H9 (cell line): ENCODE measurements around the gene TMEM41A. TPM values are rescaled to one million over a fixed set of nuclear protein-coding genes. Genes with fewer than 3 reads are reported as not detected.

Experiments used
- DNase-seq: peaks from one replicate; pipeline ENCODE4 v3.0.0-alpha.2; 2017
- H2AFZ ChIP-seq: one replicate; pipeline ENCODE4 v1.6.1; 2013; ENCODE audit warnings: mild to moderate bottlenecking, low read length, control low read depth, moderate library complexity
- H2AK5ac ChIP-seq: 2 replicates; pipeline ENCODE4 v1.6.1; 2013; ENCODE audit warnings: low read length, control low read depth, mixed read lengths; ENCODE audit not compliant: insufficient read length
- H2BK120ac ChIP-seq: one replicate; pipeline ENCODE4 v1.6.1; 2013; ENCODE audit warnings: low read depth, mild to moderate bottlenecking, low read length, control low read depth, inconsistent platforms; ENCODE audit not compliant: poor library complexity, severe bottlenecking
- H2BK12ac ChIP-seq: 2 replicates; pipeline ENCODE4 v1.6.1; 2013; ENCODE audit warnings: low read length, control low read depth, mixed read lengths, low read depth; ENCODE audit not compliant: insufficient read length
- H2BK15ac ChIP-seq: 2 replicates; pipeline ENCODE4 v1.6.1; 2013; ENCODE audit warnings: low read depth, low read length, control low read depth
- H2BK20ac ChIP-seq: one replicate; pipeline ENCODE4 v1.6.1; 2013; ENCODE audit warnings: low read depth, mild to moderate bottlenecking, low read length, control low read depth, inconsistent platforms; ENCODE audit not compliant: poor library complexity, severe bottlenecking
- H2BK5ac ChIP-seq: 2 replicates; pipeline ENCODE4 v1.6.1; 2013; ENCODE audit warnings: low read length, control low read depth, mixed read lengths; ENCODE audit not compliant: insufficient read length
- H3K14ac ChIP-seq: 2 replicates; pipeline ENCODE4 v1.6.1; 2013; ENCODE audit warnings: low read length, control low read depth; ENCODE audit not compliant: insufficient read depth
- H3K18ac ChIP-seq: 2 replicates; pipeline ENCODE4 v1.6.1; 2013; ENCODE audit warnings: low read depth, mild to moderate bottlenecking, mixed read lengths, low read length, control low read depth; ENCODE audit not compliant: insufficient read length
- H3K23ac ChIP-seq: 2 replicates; pipeline ENCODE4 v1.6.1; 2013; ENCODE audit warnings: low read length, control low read depth, mixed read lengths, low read depth; ENCODE audit not compliant: insufficient read length
- H3K23me2 ChIP-seq: 2 replicates; pipeline ENCODE4 v1.6.1; 2013; ENCODE audit warnings: low read depth, mild to moderate bottlenecking, mixed read lengths, low read length, control low read depth; ENCODE audit not compliant: insufficient read length, poor library complexity, severe bottlenecking
- H3K27ac ChIP-seq: 2 replicates; pipeline ENCODE4 v1.5.1; 2013; ENCODE audit warnings: low read length, control low read depth, mixed read lengths, low read depth; ENCODE audit not compliant: insufficient read length
- H3K27me3 ChIP-seq: 2 replicates; pipeline ENCODE4 v1.6.1; 2013; ENCODE audit warnings: low read length, control low read depth, inconsistent platforms; ENCODE audit not compliant: insufficient read depth
- H3K4ac ChIP-seq: 2 replicates; pipeline ENCODE4 v1.6.1; 2013; ENCODE audit warnings: low read depth, mild to moderate bottlenecking, control low read depth, inconsistent platforms, low read length, moderate library complexity
- H3K4me1 ChIP-seq: 2 replicates; pipeline ENCODE4 v1.6.1; 2013; ENCODE audit warnings: low read length, control low read depth, inconsistent platforms; ENCODE audit not compliant: insufficient read depth
- H3K4me2 ChIP-seq: 2 replicates; pipeline ENCODE4 v1.6.1; 2013; ENCODE audit warnings: low read length, control low read depth, mixed read lengths; ENCODE audit not compliant: insufficient read length, insufficient read depth
- H3K56ac ChIP-seq: 2 replicates; pipeline ENCODE4 v1.6.1; 2013; ENCODE audit warnings: low read depth, mild to moderate bottlenecking, mixed read lengths, low read length, control low read depth; ENCODE audit not compliant: insufficient read length
- H3K79me1 ChIP-seq: 2 replicates; pipeline ENCODE4 v1.6.1; 2013; ENCODE audit warnings: low read depth, mild to moderate bottlenecking, moderate library complexity, low read length, control low read depth, inconsistent platforms; ENCODE audit not compliant: insufficient read depth, poor library complexity, severe bottlenecking
- H3K79me2 ChIP-seq: 2 replicates; pipeline ENCODE4 v1.6.1; 2013; ENCODE audit warnings: low read length, control low read depth, inconsistent platforms; ENCODE audit not compliant: insufficient read depth
- H3K9ac ChIP-seq: 2 replicates; pipeline ENCODE4 v1.6.1; 2013; ENCODE audit warnings: low read length, control low read depth, mixed read lengths; ENCODE audit not compliant: insufficient read length; ENCODE audit errors: extremely low read depth
- H3K9me3 ChIP-seq: one replicate; pipeline ENCODE4 v1.6.1; 2013; ENCODE audit warnings: low read depth, low read length, inconsistent platforms; ENCODE audit not compliant: control insufficient read depth
- H3T11ph ChIP-seq: one replicate; pipeline ENCODE4 v1.6.1; 2013; ENCODE audit warnings: mild to moderate bottlenecking, low read length, control low read depth, inconsistent platforms
- H4K20me1 ChIP-seq: one replicate; pipeline ENCODE4 v1.6.1; 2013; ENCODE audit not compliant: control insufficient read depth, insufficient read length, insufficient read depth
- H4K5ac ChIP-seq: 2 replicates; pipeline ENCODE4 v1.6.1; 2013; ENCODE audit warnings: low read depth, mild to moderate bottlenecking, mixed read lengths, low read length, control low read depth; ENCODE audit not compliant: insufficient read length
- H4K8ac ChIP-seq: replicated peaks from 2 replicates; pipeline ENCODE4 v1.6.1; 2013; ENCODE audit warnings: low read length, control low read depth, mixed read lengths, low read depth; ENCODE audit not compliant: insufficient read length
- H4K91ac ChIP-seq: 2 replicates; pipeline ENCODE4 v1.6.1; 2013; ENCODE audit warnings: low read depth, mild to moderate bottlenecking, moderate library complexity, mixed read lengths, low read length, control low read depth; ENCODE audit not compliant: insufficient read length
- H3K27ac Mint-ChIP-seq, 3 experiments: 2 replicates in 2 of 3; 3 replicates in 1 of 3; pipeline ENCODE4 v1.8.0; 2020 to 2021; ENCODE audit warnings: mixed read lengths in 3 of 3, mild to moderate bottlenecking in 1 of 3, moderate library complexity in 1 of 3
- H3K27me3 Mint-ChIP-seq: 2 replicates; pipeline ENCODE4 v1.8.0; 2021; ENCODE audit warnings: low read depth, mild to moderate bottlenecking, moderate library complexity, mixed read lengths
- H3K36me3 Mint-ChIP-seq, 3 experiments: 2 replicates in 2 of 3; 3 replicates in 1 of 3; pipeline ENCODE4 v1.8.0; 2020 to 2021; ENCODE audit warnings: low read depth in 3 of 3, mixed read lengths in 3 of 3; ENCODE audit not compliant: insufficient read depth in 1 of 3
- H3K4me1 Mint-ChIP-seq, 2 experiments: 2 replicates each; pipeline ENCODE4 v1.8.0; 2020; ENCODE audit warnings: mixed read lengths in 2 of 2
- H3K4me3 Mint-ChIP-seq, 2 experiments: 2 replicates in 1 of 2; 3 replicates in 1 of 2; pipeline ENCODE4 v1.8.0; 2020 to 2021; ENCODE audit warnings: mild to moderate bottlenecking in 2 of 2, mixed read lengths in 2 of 2, moderate library complexity in 1 of 2
- H3K9me3 Mint-ChIP-seq, 2 experiments: 2 replicates in 1 of 2; 3 replicates in 1 of 2; pipeline ENCODE4 v1.8.0; 2020; ENCODE audit warnings: mild to moderate bottlenecking in 2 of 2, mixed read lengths in 2 of 2, moderate library complexity in 1 of 2
- WGBS: extraction: QIAGEN DNeasy Blood & Tissue Kit; methylation state at CpG from one replicate; pipeline ENCODE4 v1.1.7; 2013; ENCODE audit warnings: missing lambda C conversion rate, low lambda C conversion rate, mixed read lengths; ENCODE audit not compliant: insufficient read length; ENCODE audit errors: extremely low coverage; 5-methylcytosine and 5-hydroxymethylcytosine counted together
- total RNA-seq: library from RNA; stranded (reverse); gene quantifications from 2 replicates; pipeline ENCODE4 v1.2.1, GENCODE V29; 2021
- TF ChIP-seq, protein P1 (sequence below): fragments of 200-600 bp; sonication (generic); conservative IDR thresholded peaks from 3 replicates; pipeline ENCODE4 v1.8.0; 2021; ENCODE audit warnings: antibody characterized with exemption, mild to moderate bottlenecking

TMEM41A gene
- total RNA-seq, 1 experiment from 2014 or later: 23.9 TPM

DNA sequence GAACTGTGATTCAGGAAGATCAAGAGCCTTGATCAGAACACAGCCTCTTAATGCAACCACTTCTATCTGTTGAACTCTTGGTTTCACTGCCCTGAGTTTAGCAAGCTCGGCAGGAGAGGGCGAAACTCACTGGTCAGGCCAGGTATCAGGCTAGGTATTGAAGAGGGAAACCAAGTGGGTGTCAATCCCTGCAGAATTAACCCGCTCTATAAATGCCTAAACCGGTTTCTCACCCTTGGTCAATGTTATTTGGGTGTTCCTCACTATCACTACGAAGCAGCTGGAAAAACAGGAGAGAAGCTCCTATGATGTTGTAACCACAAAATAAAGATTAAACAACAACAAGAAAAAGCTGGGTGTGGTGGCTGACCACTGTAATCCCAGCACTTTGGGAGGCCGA is 29.7 kb upstream of the TMEM41A start:
- Mint-ChIP-seq H3K27me3 (peaks cover 2% of the 10 kb centered on the region; the same call in 1 of the 2 replicates), H3K27ac (no peak overlapping the region; a peak in 1 of 7 replicates), H3K4me3 (no peak overlapping the region), H3K4me1 (peaks cover 0 to 8% of the 10 kb centered on the region in 2 experiments; a peak in 1 of 4 replicates), H3K9me3 (no peaks in the 10 kb centered on the region), H3K36me3 (no peaks in the 10 kb centered on the region)
- Histone ChIP-seq H4K91ac (no peak overlapping the region), H3K79me2 (no peaks in the 10 kb centered on the region), H3K18ac (no peak overlapping the region), H2BK5ac (no peak overlapping the region), H3K4me1 (no peaks in the 10 kb centered on the region), H3K9ac (no peak overlapping the region), H4K5ac (no peak overlapping the region), H3K23me2 (no peaks in the 10 kb centered on the region), H3K4ac (no peak overlapping the region), H2AFZ (no peak overlapping the region), H3K4me2 (no peak overlapping the region), H2AK5ac (no peak overlapping the region), H2BK120ac (no peak overlapping the region), H3K27ac (no peak overlapping the region), H3K9me3 (no peaks in the 10 kb centered on the region), H3K27me3 (no peaks in the 10 kb centered on the region), H3K14ac (no peak overlapping the region), H2BK20ac (no peak overlapping the region), H3T11ph (no peak overlapping the region), H2BK12ac (no peak overlapping the region), H3K56ac (no peak overlapping the region), H4K8ac (no peak overlapping the region), H2BK15ac (no peak overlapping the region), H4K20me1 (no peaks in the 10 kb centered on the region), H3K23ac (no peak overlapping the region), H3K79me1 (no peaks in the 10 kb centered on the region)
- WGBS: no CpG with 5 or more reads among the region's 6 CpGs
- TF ChIP-seq, protein P1, sequence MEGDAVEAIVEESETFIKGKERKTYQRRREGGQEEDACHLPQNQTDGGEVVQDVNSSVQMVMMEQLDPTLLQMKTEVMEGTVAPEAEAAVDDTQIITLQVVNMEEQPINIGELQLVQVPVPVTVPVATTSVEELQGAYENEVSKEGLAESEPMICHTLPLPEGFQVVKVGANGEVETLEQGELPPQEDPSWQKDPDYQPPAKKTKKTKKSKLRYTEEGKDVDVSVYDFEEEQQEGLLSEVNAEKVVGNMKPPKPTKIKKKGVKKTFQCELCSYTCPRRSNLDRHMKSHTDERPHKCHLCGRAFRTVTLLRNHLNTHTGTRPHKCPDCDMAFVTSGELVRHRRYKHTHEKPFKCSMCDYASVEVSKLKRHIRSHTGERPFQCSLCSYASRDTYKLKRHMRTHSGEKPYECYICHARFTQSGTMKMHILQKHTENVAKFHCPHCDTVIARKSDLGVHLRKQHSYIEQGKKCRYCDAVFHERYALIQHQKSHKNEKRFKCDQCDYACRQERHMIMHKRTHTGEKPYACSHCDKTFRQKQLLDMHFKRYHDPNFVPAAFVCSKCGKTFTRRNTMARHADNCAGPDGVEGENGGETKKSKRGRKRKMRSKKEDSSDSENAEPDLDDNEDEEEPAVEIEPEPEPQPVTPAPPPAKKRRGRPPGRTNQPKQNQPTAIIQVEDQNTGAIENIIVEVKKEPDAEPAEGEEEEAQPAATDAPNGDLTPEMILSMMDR: no peak
- DNase-seq: no peak
